ENCODE results near the gene KY.
A peak's percentile ranks its signal among the peaks of the same experiment; 100 is the strongest.
"Not testable (repeated sequence)": the region's sequence is repeated elsewhere in the genome, so short reads cannot be mapped to it uniquely, and the experiment has no call there.

Gene KY

GRCh38 chr3:134600685-134601463, 49.9 kb downstream of the KY start:
- peak; percentile 63 for DNase-seq

- peak; percentile 26 for DNase-seq
Measured at GRCh38 chr3:134600206-134600605, 50.6 kb downstream of the KY start.

DNA sequence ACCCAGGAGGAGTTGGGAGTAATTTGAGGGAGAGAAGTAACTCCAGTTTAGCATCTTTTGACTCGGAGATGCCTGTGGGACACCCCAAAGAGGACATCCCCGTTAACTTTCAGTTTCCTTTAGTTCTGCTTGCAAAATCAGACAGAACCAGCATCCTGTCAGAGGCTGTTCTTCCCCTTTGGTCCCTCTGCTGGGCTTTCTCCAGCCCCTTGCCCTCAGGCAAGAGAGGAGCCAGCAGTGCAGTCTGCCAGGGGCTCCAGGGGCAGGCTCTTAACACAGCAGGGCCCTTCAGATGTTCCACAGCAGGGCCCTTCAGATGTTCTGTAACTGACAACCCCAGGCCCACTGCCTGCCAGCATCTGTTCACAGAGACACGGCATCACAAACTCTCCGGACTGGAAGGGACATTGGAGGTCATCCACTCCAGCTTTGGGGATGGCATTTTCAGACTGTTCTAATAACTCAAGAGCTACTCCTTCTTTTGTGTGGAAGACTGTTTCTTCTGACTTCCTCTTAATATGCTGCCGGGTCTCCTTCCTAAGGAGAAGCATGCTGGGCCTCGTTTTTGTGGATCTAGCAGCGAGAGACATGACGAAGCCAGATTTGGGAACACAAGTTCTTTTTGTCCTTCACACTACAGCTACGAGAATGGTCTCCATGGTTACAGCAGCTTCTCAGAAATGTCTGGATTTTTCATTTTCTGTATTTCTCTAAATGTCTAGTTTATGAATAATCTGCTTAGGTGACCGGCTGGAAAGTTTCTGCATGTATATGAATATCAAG, 51.9 kb downstream of the KY start:
- DNase-seq = no peak

DNA sequence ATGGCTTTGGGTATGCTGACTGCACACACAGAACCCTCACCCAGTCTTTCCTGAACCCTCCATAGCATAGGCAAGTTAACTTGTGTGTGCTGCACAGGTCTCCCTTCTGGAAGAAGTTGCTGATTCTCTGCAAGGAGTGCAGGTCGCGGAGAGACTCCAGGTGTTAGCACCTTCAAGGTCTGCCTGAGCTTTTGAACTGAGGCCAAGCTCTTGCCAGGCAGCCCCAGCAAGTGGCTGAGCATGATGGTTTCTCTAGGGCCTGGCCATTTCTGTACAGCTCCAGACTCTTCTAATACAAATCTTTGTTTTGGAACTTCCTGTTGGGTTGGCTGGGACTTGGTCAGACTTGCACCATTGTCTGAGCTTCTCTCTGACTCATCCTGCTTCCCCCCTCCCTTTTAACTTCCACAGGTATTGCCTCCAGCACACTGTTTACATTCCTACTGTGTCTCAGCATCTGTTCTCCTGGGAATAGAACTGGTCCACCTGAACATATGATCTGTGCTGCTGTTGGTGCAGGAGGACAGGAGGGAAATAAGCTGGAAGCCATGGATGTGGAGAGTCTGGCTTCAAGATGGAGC, 53.3 kb downstream of the KY start:
- DNase-seq = peak; percentile 17

DNA sequence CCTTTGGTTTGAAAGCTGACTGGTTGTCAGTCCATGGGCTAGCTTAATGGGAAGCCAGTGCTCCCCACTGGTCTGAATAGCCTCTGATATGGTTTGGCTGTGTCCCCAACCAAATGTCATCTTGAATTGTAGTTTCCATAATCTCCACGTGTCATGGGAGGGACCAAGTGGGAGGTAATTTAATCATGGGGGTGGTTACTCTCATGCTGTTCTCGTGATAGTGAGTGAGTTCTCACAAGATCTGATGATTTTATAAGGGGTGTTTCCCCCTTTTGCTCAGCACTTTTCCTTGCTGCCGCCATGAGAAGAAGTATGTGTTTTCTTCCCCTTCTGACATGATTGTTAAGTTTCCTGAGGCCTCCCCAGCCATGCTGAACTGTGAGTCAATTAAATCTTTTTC, 55.8 kb downstream of the KY start:
- DNase-seq = not testable (repeated sequence)

DNA sequence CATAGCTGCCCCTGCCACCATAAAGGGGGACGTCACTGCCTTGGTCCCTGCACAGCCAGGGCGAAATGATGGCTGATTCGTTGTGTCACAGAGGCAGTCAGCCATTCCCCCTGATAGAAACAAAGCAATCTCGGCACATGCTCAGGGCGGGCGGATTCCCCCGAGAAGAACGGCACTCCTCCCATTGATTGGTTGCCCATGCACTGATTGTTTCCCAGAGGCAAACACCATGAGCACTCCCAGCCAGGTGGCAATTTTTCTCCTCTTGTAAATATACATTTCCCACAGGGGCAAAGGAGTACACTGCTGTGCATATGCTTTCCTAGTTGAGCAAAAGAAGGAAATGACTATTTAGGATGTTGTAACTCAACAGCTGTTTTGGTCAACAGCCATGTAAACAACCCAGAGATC, 56.5 kb downstream of the KY start:
- DNase-seq = no peak

DNA sequence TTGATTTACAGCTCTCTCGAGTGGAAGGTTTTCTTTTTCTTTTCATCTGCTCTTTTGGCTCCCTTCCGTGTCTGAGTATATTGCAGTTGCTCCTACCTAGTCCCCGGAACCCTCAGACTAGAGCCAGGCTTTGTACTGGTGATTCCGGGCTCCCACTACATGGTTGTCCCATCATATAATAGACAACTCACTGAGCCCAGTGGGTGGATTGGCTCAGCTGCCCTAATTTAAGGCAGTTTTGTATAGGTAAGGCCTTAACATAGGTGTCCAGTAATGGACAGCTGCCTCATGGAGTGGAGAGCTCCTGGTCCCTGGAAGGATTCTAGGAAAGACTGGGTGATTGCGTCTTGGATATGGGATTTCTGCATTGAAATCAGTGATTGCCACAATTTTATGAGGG, 58.0 kb downstream of the KY start:
- DNase-seq = no peak

DNA sequence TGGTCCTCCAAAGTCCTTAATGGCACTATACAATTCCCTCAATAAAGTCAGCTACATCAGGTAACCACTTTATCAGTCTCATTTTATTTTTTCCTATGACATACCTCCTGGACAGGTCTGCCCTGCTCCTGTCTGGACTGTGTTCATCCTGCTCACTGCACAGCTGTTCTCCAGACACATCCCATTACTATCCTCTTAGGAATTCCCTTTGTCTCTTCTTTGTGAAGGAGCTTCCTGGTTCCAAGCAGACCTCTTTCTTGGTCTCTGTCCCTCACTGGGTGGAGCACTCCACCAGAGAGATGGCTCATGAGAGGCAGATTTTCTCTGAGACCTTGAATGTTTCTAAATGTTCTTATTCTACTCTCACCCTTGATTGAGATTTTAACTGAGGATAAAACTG, 60.1 kb downstream of the KY start:
- DNase-seq = peak; percentile 7

- DNase-seq = no peak
Measured at GRCh38 chr3:134579141-134579665, 71.6 kb downstream of the KY start.

DNA sequence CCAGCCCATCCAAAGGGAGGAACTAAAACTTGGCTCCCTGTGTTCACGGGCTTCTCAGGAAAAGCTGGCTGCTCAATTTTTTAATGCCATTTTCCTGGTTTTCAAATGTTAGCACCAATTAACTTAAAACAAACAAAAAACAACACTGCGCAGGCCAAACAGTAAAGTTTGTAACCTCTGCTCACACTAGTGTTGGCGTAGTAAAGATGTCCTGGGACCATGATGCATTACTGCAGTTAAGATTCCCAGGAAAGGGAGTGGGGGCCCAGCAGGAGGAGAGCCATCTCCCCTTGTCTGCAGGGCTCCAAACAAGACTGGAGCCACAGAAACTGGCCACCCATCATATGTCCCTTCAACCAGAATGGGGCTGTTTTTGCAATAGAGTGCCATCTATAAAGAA, 74.0 kb downstream of the KY start:
- DNase-seq = no peak

DNA sequence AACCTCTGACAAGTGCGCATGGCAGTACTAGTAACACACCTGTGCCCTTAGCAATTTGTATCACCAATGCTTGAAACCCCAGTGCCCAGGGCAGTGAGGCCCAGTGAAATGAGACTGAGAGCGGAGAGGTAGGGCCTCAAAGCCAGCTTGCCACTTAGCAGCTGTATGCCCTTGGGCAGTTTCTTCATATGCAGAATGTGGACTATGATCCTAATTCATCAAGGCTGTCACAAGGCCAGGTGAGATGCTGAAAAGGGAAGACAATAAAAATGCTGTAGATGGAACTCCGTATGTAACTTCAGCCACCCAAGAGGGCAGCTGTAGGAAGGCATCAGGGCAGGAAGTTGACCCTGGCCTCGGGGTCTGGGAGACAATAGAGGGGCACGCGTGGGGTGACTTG, 74.4 kb downstream of the KY start:
- no peak for DNase-seq

GRCh38 chr3:134569899-134570298, 80.9 kb downstream of the KY start:
- DNase-seq = not testable (repeated sequence)

GRCh38 chr3:134568790-134569189, 82.0 kb downstream of the KY start:
- DNase-seq = no peak

GRCh38 chr3:134567605-134568004, 83.2 kb downstream of the KY start:
- DNase-seq = no peak

GRCh38 chr3:134564991-134565390, 85.8 kb downstream of the KY start:
- no peak for DNase-seq

DNA sequence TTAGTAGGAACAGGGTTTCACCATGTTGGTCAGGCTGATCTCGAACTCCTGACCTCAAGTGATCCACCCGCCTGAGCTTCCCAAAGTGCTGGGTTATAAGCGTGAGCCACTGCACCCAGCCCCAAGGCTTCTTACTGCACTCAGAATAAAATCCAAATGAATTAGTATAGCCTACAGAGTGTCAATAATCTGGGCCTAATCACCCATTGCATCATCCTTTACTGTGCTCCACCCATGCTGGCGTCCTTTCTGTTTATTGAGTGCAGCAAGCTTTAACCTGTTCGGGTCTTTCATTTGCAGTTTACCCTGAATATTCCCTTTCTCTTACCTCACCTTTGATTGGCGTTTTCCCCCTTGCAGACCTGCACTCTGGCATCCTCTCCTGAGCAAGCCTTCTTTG, 87.2 kb downstream of the KY start:
- no peak for DNase-seq

DNA sequence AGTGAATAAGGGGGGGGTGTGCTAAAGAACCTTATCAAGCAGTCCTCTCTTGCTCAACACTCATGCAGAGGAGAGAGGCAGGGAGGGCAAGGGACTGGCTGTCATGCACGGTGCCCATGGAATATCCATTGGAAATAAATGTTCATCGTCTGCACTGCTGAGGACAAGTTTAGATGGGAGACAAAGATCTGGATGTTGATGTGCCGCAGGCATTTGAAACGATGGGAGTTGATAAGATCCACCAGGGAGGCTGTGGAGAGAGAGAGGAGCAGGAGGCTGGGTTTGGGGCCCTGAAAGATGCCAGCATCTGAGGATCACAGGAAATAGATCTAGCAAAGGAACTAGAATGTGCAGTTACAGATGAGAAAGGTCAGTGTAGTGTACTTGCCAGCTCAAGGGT, 88.8 kb downstream of the KY start:
- no peak for DNase-seq

GRCh38 chr3:134559591-134559990, 91.2 kb downstream of the KY start:
- DNase-seq = no peak

Measured in fibroblast of skin of right biceps (primary cell).